Activated CD8-positive, alpha-beta memory T cell treated with anti-CD3 and anti-CD28 coated beads, Interleukin-2, amount 50 U/mL, for 4 hours (primary cell): ENCODE measurements around the gene MECP2.

ENCODE experiments used
- DNase-seq: peaks from one replicate; pipeline ENCODE4 v3.0.0-alpha.2; 2020

The MECP2 gene

DNA sequence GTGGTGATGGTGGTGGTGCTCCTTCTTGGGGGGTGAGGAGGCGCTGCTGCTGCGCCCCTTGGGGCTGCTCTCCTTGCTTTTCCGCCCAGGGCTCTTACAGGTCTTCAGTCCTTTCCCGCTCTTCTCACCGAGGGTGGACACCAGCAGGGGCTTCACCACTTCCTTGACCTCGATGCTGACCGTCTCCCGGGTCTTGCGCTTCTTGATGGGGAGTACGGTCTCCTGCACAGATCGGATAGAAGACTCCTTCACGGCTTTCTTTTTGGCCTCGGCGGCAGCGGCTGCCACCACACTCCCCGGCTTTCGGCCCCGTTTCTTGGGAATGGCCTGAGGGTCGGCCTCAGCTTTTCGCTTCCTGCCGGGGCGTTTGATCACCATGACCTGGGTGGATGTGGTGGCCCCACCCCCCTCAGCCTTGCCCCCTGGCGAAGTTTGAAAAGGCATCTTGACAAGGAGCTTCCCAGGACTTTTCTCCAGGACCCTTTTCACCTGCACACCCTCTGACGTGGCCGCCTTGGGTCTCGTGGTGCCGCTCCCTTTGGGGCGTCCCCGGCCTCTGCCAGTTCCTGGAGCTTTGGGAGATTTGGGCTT is 66.7 kb downstream of the MECP2 start:
- no peak for DNase-seq

DNA sequence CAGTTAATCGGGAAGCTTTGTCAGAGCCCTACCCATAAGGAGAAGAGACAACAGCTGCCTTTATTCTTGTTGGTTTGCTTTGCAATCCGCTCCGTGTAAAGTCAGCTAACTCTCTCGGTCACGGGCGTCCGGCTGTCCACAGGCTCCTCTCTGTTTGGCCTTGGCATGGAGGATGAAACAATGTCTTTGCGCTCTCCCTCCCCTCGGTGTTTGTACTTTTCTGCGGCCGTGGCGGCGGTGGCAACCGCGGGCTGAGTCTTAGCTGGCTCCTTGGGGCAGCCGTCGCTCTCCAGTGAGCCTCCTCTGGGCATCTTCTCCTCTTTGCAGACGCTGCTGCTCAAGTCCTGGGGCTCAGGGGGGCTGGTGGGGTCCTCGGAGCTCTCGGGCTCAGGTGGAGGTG is 67.3 kb downstream of the MECP2 start:
- no peak for DNase-seq

DNA sequence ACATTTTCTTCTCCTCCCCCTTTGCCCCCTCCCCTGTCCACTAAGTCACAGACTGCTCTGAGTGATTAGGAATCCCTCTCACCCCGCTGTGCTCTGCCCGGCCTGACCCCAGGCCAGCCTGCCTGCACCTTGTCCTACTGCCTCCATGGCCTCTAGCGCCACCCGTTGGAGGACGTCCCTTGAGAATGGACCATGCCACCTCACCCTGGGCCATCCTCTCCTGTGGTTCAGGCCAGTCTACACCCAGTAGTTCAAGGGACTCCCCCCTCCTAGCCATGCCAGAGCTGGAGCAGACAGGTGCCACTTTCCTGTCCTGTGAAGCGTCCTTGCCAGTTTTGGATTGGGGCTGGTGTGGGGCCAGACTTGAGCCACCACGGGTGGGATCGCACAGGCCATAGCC is 68.1 kb downstream of the MECP2 start:
- no peak for DNase-seq

DNA sequence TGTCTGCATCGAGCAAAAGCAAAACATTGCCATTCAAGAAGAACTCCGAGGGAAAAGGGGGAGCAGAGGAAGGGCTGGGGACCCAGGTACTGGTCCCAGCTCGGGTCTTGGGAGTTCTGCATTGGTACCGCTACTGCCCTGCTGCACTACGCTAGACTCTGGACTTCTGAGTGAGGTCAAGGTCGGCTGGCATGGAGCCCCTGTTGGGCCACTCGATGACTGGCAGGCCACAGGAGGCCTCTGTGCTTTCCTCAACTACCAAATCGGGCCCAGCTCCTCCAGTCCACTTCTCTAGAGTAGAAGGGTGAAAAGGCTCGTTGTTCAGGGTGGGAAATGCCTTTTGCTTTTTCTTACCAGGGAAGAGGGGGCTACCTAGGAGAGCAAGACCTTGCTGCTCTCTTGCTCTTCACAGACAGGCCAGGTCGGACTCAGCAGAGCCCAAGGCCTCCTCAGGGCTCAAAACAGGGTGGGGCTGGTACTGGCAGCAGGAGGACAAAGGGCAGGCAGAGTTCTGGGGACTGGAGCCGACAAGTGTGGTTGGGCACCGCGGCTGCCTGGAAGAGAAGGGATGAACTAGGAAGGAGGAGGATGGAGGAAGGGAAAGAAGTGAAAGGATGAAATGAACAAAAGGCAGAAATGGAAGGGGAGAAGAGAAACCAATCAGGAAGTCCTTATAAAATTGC is 68.9 kb downstream of the MECP2 start:
- DNase-seq = no peak

DNA sequence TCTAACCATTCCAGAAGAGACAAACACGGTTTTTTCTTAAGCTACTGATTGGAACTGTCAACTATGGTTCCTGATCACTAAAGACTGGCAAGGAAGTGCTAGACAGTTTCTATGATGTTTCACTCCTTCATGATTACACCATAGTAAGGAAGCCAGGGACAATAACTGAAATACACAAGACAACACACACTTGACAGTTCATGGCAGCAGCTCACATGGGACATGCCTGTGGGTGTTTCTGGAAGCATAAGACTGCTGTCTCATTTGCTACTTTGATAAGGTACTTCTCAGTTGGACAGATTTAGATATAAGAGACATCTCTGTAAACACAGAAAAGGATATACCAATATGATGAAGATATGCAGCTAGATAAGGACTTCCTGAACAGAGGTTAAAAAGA is 69.5 kb downstream of the MECP2 start:
- no peak for DNase-seq

DNA sequence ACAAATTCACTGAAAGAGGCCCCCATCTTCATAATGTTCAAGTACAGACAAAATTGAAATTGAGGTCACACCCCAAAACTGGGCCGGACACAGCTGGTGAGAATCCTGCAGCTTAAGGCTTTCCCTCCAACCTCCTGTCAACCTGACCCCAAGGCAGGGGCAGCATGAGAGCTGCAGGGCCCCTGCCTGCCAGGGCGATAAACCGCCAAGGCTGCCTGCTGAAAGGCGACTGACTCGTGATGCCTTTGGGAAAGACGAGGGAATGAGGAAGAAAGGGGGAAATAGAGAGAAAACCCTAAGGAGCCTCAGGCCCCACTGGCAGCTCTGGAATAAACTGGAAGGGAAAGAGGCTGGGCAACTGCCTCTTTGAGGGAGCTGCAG is 70.5 kb downstream of the MECP2 start:
- no peak for DNase-seq

DNA sequence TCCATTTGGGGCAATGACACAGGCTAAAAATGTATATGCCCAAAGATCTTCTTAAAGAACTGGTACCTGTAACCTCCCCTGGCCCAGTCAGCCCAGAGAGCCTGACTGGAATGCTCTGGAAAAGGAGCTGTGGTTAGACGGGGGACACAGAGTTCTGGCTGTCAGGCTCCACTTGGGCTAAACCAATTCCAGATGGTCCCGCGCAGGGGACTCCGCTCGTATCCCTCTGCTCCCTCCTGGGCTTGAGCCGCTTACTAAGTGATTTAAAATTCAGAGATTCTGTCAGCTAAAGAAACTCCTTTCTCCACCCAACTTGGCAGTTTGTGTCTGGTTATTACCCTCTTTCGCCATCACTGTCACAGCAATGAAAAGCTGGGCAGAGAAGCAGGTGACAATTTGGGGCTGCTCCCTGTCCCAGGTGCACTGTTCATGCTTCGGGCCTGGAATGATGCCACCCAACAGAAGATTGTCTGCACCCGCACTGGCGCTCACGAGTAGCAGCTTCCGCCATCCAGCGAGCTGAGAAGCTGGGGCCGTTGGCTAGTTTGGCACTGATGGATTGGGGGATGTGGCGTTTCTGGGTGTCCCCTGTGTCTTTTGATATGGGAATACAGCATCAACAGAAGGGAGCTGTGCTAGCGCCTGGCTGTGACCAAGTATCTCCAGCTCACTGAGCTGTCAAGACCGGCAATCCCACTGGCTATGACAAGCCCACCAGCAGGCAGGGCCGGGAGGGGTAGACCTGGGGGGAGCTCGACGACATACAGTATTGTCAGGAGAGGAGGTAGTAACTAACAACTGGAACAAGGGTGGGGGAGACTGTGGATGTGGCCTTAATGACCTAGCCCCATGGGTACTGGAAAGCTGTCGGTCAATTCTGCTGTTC is 71.1 kb downstream of the MECP2 start:
- no peak for DNase-seq

DNA sequence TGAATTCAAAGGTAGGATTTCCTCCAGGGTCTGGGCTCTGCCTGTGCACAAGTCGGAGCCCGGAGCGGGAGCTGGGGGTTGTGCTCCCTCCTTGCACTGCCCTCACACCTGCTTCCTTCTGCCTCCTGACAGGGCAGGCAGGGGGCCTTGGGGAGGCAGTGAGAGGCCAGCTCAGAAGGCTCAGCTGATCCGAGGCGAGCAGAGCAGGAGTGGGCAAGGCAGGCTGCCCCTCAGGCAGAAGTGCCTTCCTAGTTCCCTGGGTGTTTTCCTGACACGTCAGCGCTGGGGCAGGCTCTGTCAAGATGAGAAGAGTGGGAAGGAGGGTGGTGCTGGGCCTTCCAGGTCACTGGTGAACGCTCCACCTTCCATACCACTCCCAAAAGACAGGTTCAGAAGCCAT is 72.3 kb downstream of the MECP2 start:
- DNase-seq = no peak

DNA sequence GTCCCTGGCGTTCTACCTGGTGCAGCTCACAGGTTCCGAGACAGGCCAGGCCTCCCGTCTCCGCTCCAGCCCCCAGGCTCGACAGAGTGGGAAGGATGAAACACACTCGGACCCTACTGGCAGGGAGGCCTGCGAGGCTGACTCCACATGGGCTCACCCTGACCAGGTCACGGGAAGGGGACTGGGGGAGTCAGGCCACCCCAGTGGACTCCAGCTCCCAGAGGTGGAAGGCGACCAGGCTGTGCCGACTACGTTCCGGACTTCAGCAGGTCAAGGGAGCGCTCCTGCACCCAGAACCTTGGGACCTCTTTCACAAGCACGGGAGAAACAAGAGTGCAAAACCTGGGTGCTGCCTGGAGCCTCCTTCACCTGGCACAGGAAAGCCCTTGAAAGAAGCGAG is 73.2 kb downstream of the MECP2 start:
- DNase-seq = no peak

DNA sequence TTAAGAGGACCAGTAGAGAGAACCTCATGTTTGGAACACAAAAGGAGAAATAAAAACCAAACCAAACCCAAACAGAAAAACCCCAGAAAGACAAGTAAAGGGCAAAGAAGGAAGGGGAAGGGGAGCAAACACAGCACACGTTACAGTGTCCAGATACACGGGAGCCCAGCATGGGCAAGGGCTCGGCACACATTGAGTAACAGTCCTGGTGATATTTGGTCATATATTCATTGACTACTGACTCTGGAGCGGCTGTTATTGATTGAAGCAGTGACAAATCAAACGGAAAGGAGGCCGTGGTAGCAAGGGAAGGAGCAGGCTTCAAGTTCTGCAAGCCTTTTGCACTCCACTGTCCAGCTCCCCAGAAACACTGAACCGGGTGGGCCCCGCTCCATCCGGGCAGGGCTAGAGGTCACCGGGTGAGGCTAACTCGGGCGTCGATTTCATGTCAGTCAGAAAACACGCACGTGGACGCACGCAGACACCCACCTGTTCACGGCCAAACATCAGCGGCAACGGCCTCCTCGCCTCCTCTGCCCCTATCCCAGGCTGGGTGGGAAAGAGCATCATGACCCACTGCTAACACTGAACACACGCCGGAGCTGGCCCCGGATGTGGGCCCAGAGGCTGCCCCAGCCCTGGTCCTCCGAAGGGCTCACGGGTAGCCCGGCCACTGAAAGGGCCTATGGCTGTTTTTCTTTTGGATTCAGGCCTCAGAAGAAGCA is 74.1 kb downstream of the MECP2 start:
- no peak for DNase-seq

DNA sequence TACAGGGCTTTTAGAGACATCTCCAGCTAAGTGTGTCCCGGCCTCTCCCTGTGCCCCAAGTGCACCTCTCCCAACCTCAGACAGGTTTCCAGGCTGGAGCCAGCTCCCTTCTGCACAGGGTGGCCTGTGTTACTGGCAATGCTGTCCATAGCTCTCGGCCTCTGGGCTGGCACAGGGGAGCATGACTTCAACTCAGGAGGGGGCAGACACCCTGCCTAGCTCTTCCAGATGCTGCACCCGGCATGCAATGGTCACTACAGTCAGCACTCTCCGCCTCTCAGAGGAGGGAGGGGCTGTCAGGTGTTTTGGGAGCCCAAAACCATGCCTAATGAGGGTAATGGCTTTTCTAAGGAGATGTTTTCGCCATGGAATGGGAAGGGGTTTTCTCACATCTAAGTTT is 75.4 kb downstream of the MECP2 start:
- no peak for DNase-seq

DNA sequence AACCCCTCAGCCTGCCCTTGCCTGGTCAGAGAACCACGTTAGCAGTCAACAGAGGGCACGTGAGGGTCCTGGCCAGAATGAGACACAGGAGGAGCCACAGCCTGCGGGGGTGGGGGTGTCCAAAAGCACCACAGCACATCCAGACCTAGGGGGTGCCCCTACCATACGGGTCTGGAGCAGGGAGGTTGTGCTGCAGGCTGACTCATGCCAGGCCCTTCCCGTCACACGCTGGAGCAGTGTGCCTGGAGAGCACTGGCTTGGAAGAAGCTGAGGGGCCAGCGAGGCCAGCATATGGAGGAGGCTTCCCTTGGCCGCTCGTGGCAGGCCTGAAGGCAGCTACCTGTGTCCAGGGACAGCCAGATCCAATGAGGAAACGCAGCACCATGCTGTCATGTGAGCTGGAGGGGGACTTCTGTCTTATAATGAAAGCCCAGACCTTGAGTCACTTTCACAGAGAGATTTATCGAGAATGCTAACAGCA is 76.3 kb downstream of the MECP2 start:
- DNase-seq = no peak

DNA sequence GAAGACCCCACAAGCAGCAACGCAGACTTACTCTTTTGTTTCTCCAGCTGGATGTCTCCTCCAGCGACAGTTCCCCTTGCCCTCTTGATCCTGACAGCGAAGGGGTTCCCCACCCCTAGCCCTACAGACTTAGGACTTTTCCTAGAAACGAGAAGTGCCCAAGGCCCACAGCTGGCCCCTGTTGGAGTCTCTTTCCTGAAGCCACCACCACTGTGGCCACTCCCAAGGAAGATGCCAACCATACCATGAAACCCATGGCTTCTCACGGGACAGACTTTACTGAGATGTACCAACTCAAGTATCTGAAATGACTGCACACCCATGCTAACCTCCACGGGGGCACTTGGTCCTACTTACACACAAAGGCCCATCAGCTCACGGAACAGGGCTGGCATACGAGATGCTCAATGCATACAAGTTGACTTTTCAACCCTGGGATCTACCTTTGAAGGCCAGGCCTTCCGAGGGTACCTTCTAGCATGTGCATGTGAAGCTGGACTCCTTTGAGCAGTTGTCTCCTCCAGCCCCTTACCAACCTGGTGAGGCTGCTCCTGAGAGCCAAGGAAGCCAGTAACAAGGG is 76.9 kb downstream of the MECP2 start:
- DNase-seq = no peak

DNA sequence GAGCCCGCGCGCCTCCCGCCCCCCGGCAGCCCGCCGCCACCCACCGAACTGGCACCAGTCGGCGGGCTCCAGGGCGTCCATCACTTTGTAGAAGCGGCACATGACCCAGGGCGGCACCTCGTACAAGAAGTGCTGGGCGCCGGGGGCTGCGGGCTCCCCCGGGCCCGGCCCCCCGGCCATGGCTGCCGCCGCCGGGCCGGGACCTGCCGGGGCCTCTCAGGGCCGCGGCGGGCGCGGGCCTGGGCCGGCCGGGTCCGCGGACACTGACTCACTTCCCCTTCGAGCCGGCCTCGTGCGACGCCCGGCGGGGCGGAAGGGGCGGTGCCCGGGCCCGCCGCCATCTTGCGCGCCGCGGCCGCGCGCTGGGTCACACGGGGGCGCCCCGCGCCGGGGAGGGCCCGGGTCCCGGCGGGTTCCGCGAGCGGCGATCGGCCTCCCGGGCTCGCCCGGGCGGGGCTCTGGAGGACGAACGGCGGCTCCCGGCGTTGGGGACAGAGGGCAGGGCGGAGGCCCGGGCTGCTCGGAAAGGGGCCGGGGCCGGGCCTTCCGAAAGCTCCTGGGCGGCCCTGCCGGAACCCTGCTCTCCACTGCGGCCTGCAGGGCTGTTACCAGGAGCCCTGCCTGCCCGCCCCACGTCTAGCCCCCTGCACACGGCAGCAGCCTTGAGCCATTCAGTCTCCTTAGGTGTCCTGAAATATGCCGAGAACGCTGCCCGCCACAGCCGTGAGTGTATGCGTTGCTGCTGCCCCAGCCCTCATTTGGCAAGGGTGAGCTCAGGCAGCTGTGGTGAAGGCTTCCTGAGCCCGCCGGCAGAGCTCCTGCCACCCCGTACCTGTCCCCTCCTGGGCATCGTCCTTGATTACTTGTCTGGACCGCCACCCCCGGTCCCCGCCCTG is 77.6 kb downstream of the MECP2 start, which contains the start of gene IRAK1:
Gene IRAK1 (minus strand): TSS at position 270 of the 896 bp plus-strand sequence. CDS start 90 bp downstream, at position 180.
- DNase-seq = peak; percentile 57

DNA sequence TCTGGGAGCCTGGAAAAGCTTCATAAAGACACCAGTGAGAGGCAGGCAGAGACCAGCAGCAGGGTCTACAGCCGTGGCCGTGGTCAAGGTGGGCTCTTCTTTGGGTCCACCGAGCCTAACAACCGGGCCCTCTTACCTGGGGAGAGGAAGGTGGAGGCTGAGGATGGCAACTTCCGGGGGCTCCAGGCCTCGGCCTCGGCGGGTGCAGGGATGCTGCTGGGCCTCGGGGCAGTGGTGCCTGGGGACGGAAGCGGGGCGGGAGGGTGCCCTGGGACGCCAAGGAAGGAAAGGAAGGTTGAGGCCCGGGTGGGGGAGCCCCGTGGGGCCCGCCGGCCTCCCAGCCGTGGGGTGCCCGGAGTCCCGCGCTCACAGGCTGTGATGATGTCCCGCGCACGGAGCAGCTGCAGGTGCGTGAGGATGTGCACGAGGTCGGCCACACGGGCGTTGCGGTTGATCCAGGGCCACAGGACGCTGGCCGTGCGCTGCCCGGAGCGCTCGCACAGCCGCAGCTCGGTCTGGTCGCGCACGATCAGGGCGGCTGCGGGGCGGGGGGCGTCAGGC is 78.4 kb downstream of the MECP2 start:
- no peak for DNase-seq

DNA sequence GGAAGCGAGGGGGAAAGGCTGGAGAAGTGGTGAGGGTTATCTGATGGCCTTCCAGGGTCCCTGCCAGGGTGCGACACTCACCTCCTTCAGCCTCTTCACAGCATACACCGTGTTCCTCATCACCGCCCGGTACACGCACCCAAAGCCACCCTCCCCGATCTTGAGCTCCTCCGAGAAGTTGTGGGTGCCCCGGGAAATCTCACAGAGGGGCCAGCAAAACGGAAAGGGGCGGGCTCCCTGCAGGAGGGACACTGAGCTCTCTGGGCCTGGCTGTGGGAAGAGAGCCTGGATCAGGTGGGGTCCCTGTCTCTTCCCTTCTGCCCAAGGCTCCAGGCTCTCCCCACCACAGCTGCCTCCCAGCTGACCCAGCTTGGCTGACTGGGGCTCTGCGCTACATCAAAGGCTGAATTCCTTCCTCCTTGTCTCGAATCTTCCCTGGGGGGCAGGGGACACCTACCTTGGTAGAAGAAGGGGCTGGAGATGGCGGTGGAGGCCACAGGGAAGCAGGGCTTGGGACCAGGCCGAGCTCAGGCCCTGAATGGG is 78.9 kb downstream of the MECP2 start:
- DNase-seq = no peak

DNA sequence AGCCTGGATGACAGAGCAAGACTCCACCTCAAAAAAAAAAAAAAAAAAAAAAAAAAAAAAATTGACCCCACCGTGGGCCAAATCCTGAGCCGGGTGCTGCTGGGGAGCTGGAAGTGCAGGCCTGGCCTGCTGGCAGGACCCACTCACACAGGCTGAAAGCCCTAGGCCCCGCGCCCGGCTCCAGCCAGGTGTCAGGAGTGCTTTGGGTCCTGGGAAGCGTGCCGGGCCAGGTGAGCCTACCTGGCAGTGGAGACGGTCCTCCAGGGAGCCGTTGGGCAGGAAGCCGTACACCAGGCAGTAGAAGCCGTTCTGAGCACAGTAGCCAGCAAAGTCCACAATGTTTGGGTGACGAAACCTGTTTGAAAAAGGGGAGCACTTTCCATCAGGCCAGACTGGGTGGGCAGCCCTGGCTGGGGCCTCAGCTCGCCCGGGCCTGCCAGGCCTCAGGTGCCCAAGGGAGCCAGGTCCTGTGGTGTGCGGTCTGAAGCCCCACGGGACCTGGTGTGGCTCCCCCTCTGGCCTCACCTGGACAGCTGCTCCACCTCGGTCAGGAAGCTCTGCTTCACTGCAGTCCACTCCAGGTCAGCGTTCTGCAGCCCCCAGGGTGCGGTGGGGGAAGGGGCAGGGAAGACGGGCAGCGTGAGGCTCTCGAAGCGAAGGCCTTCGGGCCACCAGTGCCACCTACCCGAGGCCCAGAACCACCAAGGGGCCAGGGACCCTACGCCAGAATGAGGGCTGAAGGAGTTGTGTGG is 79.6 kb downstream of the MECP2 start:
- DNase-seq = no peak

DNA sequence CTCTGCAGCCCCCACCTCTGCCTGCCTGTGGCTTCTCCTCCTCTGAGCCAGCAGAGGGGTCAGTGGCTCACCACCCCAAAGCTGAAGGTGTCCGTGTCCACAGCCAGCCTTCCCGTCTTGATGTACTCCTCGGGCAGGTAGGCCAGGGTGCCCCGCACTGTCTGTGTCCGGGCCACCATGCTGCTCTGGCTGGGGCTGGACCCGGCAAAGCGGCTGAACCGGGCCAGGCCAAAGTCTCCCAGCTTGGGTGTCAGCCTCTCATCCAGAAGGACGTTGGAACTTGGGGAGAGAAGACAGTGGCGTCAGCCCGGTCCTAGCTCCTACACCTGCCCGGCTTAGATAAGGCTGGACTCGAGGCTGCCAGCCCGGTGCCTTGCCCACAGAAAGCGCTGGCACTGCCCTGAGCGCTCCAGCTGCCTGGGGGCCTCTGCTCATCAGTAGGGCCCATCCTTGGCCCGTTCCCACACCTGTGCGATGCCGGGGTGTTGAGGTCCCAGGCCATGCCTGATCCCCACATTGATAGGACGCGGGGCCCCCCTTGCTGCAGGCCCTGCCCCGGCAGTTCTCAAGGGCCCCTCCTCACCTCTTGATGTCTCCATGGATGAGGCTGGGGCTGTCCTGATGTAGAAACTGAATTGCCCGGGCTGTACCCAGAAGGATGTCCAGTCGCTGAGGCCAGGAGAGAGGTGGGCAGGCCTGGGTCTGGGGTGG is 81.0 kb downstream of the MECP2 start:
- no peak for DNase-seq

DNA sequence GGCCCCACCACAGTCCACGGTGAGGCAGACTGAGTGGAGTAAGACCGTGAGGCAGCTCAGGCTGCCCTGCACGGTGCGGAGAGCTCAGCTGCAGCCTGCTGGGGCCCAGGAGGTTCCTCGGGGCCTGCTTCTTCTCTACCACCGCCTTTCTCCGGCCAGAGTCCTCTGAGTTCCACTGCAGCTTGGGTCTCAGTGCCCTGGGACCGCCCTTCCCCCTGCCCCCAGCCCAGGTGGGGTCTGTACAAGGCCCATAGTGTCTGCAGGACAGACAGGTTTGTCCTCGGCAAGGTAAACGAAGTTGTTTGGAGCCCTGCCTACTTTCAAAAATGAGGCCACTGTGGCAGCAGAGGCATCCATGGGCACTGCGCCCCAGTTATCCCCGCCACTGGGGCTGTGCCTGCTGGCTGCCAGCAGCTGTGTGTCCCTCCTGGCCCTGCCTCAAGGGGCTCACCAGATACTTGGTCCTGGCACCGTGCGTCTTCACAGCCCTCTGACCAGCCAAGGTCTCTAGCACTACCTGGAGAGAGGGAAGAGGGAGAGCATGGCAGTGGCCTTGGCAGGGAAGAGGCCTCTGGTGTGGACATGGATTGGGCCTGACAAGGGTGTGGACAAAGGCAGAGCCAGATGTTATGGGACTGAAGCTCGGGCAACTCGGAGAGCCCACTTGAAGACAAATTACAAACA is 81.8 kb downstream of the MECP2 start:
- no peak for DNase-seq
